ENCODE measurements around the gene SEMA3G. TPM values are rescaled to one million over a fixed set of nuclear protein-coding genes. Genes with fewer than 3 reads are reported as not detected.

SEMA3G gene
- total and polyA plus RNA-seq, 2 donors (not counting 1 experiment from before 2014, with no cell fraction given), result 0.02 to 0.17 TPM

DNA sequence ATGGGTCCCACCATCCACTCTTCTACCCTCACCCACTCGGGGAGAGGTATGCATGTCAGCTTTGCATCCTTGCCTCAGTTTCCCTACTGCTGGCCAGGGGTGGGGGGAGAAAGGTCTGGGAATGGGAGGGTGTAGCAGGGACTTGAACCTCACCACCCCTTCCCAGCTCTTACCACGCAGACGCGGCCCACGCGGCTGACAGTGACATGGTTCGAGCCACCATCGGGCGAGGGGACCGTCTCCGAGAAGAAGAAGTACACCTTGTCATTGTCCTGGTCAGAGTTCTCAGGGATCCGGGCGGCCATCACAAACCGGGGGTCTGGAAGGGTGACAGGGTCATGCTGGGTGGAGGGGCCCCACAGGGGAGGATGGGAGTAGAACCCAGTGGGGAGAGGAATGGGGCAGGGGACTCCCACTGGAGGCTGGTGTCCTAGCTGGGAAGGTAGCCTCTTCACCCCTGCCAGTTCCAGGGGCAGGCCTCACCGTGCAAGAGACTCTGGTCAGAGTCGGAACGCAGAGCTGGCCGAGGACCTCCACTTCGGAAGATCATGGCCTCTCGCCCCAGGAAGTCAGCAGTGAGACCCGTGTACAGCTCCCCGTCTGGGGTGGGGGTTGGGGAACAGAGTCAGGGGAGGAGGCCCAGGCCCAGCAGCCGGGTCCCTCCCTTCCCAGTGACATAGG is 3.7 kb downstream of the SEMA3G start:
- no peak overlapping the region for H2AFZ ChIP-seq (ENCODE audit: low read length)
- H3K4me3 ChIP-seq (replicated peaks in 1 of 4; ENCODE audit: control extremely low read depth in 1 of 4, insufficient read depth in 1 of 4, low read depth in 3 of 4, low read length in 4 of 4), result no peak overlapping the region
- H3K36me3 ChIP-seq (ENCODE audit: control insufficient read depth, insufficient read depth, low read length), result no peaks in the 10 kb centered on the region
- TF ChIP-seq EZH2 (IDR thresholded peaks at IDR 0.05; ENCODE audit: low read length, missing control alignments), result no peak
- TF ChIP-seq, protein P1, sequence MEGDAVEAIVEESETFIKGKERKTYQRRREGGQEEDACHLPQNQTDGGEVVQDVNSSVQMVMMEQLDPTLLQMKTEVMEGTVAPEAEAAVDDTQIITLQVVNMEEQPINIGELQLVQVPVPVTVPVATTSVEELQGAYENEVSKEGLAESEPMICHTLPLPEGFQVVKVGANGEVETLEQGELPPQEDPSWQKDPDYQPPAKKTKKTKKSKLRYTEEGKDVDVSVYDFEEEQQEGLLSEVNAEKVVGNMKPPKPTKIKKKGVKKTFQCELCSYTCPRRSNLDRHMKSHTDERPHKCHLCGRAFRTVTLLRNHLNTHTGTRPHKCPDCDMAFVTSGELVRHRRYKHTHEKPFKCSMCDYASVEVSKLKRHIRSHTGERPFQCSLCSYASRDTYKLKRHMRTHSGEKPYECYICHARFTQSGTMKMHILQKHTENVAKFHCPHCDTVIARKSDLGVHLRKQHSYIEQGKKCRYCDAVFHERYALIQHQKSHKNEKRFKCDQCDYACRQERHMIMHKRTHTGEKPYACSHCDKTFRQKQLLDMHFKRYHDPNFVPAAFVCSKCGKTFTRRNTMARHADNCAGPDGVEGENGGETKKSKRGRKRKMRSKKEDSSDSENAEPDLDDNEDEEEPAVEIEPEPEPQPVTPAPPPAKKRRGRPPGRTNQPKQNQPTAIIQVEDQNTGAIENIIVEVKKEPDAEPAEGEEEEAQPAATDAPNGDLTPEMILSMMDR (conservative IDR thresholded peaks at IDR 0.05 in 1 of 2, IDR thresholded peaks at IDR 0.05 in 1 of 2; ENCODE audit: low read depth in 1 of 2, low read length in 2 of 2), result no peak
- no peaks in the 10 kb centered on the region for H3K79me2 ChIP-seq (ENCODE audit: control insufficient read depth, insufficient read depth, low read length)
- no peak overlapping the region for H3K27ac ChIP-seq (ENCODE audit: insufficient read depth, low read length)
- no peak overlapping the region for H3K9ac ChIP-seq (ENCODE audit: insufficient read depth, low read length)
- H3K9me3 ChIP-seq (ENCODE audit: control insufficient read depth, insufficient read depth, low read depth, low read length), result no peaks in the 10 kb centered on the region
- H3K4me2 ChIP-seq (ENCODE audit: extremely low read depth, insufficient read depth, low read length), result no peak overlapping the region
- no peaks in the 10 kb centered on the region for H4K20me1 ChIP-seq (ENCODE audit: control insufficient read depth, extremely low read depth, insufficient read depth, low read length)
- DNase-seq (ENCODE audit: low read depth in 2 of 2), result no peak
- no peaks in the 10 kb centered on the region for H3K27me3 ChIP-seq (ENCODE audit: control insufficient read depth, insufficient read depth, low read length)
- no peaks in the 10 kb centered on the region for H3K4me1 ChIP-seq (ENCODE audit: control insufficient read depth, extremely low read depth, insufficient read depth, low read length)

GRCh38 chr3:52440671-52441070 is 4.2 kb downstream of the SEMA3G start:
- no peaks in the 10 kb centered on the region for H4K20me1 ChIP-seq (ENCODE audit: control insufficient read depth, extremely low read depth, insufficient read depth, low read length)
- H3K4me3 ChIP-seq (replicated peaks in 1 of 4; ENCODE audit: control extremely low read depth in 1 of 4, insufficient read depth in 1 of 4, low read depth in 3 of 4, low read length in 4 of 4), result no peak overlapping the region
- no peak overlapping the region for H3K4me2 ChIP-seq (ENCODE audit: extremely low read depth, insufficient read depth, low read length)
- no peak for DNase-seq (ENCODE audit: low read depth in 2 of 2)
- no peaks in the 10 kb centered on the region for H3K9me3 ChIP-seq (ENCODE audit: control insufficient read depth, insufficient read depth, low read depth, low read length)
- H3K4me1 ChIP-seq (ENCODE audit: control insufficient read depth, extremely low read depth, insufficient read depth, low read length), result no peaks in the 10 kb centered on the region
- H2AFZ ChIP-seq (ENCODE audit: low read length), result no peak overlapping the region
- TF ChIP-seq, protein P1 (conservative IDR thresholded peaks at IDR 0.05 in 1 of 2, IDR thresholded peaks at IDR 0.05 in 1 of 2; ENCODE audit: low read depth in 1 of 2, low read length in 2 of 2), result no peak
- no peak for TF ChIP-seq EZH2 (IDR thresholded peaks at IDR 0.05; ENCODE audit: low read length, missing control alignments)
- H3K27me3 ChIP-seq (ENCODE audit: control insufficient read depth, insufficient read depth, low read length), result no peaks in the 10 kb centered on the region
- H3K9ac ChIP-seq (ENCODE audit: insufficient read depth, low read length), result no peak overlapping the region
- H3K36me3 ChIP-seq (ENCODE audit: control insufficient read depth, insufficient read depth, low read length), result no peaks in the 10 kb centered on the region
- H3K27ac ChIP-seq (ENCODE audit: insufficient read depth, low read length), result no peak overlapping the region
- H3K79me2 ChIP-seq (ENCODE audit: control insufficient read depth, insufficient read depth, low read length), result no peaks in the 10 kb centered on the region

- Histone ChIP-seq H3K36me3 (ENCODE audit: control insufficient read depth, insufficient read depth, low read length) (no peaks in the 10 kb centered on the region), H3K4me3 (replicated peaks in 1 of 4; ENCODE audit: control extremely low read depth in 1 of 4, insufficient read depth in 1 of 4, low read depth in 3 of 4, low read length in 4 of 4) (no peak overlapping the region), H3K9ac (ENCODE audit: insufficient read depth, low read length) (no peak overlapping the region), H3K9me3 (ENCODE audit: control insufficient read depth, insufficient read depth, low read depth, low read length) (no peaks in the 10 kb centered on the region), H4K20me1 (ENCODE audit: control insufficient read depth, extremely low read depth, insufficient read depth, low read length) (no peaks in the 10 kb centered on the region), H3K4me2 (ENCODE audit: extremely low read depth, insufficient read depth, low read length) (no peak overlapping the region), H3K27me3 (ENCODE audit: control insufficient read depth, insufficient read depth, low read length) (peaks cover under 1% of the 10 kb centered on the region), H3K79me2 (ENCODE audit: control insufficient read depth, insufficient read depth, low read length) (no peaks in the 10 kb centered on the region), H2AFZ (ENCODE audit: low read length) (no peak overlapping the region), H3K4me1 (ENCODE audit: control insufficient read depth, extremely low read depth, insufficient read depth, low read length) (no peaks in the 10 kb centered on the region), H3K27ac (ENCODE audit: insufficient read depth, low read length) (no peak overlapping the region)
- no peak for DNase-seq (ENCODE audit: low read depth in 2 of 2)
- TF ChIP-seq EZH2 (IDR thresholded peaks at IDR 0.05; ENCODE audit: low read length, missing control alignments), result no peak
- TF ChIP-seq, protein P1 (conservative IDR thresholded peaks at IDR 0.05 in 1 of 2, IDR thresholded peaks at IDR 0.05 in 1 of 2; ENCODE audit: low read depth in 1 of 2, low read length in 2 of 2), result no peak
These were observed 4.7 kb downstream of the SEMA3G start for GRCh38 chr3:52440249-52440551.
